ENCODE results near the gene EPHB2. TPM values are rescaled to one million over a fixed set of nuclear protein-coding genes. Genes with fewer than 3 reads are reported as not detected.
A peak's percentile ranks its signal among the peaks of the same experiment; 100 is the strongest.
"Not testable (repeated sequence)": the region's sequence is repeated elsewhere in the genome, so short reads cannot be mapped to it uniquely, and the experiment has no call there.

Gene EPHB2
- polyA plus RNA-seq, 4 donors = 10.8 to 15.9 (median 12.5) TPM

GRCh38 chr1:22921452-22922126 is 210.9 kb downstream of the EPHB2 start:
- DNase-seq (ENCODE audit: low read depth in 4 of 4, low spot score in 3 of 4) = no peak

DNA sequence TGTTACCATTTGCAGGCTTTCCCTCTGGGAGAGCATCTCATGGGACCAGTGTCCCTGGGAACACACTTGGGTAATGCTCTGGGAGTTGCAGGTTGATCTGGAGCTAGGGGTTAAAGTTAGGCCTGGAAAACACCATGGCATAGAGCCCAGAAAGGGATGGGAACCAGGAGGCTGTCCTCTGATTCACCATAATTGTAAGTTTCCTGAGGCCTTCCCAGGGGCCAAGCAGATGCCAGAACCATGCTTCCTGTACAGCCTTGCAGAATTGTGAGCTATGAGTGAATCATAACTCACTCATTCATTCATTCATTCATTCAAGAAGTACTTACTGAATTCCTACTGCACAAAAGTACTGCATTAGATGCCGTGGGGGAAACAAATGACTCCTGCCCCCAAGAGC is 212.0 kb downstream of the EPHB2 start:
- no peak for DNase-seq (ENCODE audit: low read depth in 4 of 4, low spot score in 3 of 4)

GRCh38 chr1:22925111-22925510 is 214.5 kb downstream of the EPHB2 start:
- no peak for DNase-seq (ENCODE audit: low read depth in 4 of 4, low spot score in 3 of 4)

DNA sequence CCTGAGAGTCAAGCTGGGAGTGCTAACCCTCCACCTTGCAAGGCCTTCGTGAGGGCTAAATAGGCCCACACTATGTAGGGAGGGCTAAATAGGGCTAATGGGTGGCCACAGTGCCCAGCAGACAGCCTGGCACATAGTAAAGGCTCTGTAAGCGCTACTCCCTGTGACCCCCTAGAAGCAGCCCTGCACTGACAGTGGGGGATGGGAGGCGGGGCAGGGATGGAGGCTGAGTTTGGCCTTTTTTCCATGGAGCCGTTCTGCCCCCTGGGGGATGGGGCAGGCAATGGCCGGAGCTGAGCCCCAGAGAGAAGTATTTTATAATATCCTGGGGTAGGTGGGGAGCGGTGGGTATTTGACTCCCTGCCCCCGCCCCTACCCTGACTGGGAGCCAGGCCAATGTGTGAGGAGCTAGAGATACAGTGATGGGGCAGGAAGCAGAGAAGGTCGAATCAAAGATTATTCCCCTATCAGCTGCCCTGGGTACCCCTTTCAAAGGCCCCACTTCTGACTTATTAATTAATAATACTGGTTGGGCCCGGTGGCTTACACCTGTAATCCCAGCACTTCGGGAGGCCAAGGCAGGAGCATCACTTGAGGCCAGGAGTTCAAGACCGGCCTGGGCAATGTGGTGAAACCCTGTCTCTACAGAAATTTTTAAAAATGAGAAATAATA is 219.7 kb downstream of the EPHB2 start:
- no peak for DNase-seq (ENCODE audit: low read depth in 4 of 4, low spot score in 3 of 4)

DNA sequence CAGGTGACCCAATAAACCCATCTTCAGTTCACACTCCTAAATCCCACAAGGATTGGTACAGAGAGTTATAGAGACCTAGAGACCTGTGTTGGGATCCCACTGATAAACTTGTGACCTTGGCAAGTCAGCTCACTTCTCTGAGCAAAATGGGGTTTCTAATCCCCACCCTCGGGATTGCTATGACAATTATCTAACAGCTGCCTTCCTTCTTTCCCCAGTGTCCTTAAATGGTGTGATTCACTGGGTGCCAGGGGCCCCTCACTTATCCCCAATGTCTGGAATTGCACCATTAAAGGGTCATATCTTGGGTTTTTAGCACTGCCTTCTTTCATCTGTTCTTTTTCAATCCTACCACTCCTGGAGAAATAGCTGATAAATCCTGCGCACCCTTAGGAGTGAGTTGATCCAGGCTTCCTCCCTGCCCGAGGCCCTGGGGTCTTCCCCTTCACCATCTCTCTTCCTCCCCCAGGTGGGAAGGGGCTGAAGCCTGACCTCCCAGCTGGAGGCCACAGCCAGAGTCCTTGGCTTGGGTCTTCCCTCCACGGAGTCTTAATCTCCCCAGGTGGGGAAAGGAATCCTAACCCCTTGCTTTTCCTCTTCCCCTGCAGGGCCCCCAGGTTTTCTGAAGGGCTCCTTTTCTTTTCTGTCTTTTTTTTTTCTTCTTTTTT is 222.3 kb downstream of the EPHB2 start:
- DNase-seq (ENCODE audit: low read depth in 4 of 4, low spot score in 3 of 4) = no peak

DNA sequence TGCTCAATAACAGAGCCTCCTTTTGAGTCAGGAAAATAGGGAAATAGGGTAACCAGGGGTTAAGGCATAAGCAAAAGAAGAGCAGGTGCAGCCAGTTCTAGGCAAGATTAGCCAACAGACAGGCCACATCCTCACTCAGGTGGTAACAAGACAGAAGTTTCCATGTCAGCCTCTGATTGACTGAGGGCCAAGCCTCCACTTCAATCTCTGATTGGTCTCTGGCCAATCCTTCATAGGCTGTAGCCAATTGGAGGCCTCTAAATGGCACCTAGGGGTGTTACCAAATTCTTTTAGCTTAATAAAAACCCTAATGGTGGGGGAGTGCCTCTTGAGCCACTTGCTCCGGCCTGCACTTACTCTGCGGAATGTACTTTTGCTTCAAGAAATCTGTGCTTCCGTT is 224.8 kb downstream of the EPHB2 start:
- no peak for DNase-seq (ENCODE audit: low read depth in 4 of 4, low spot score in 3 of 4)

DNA sequence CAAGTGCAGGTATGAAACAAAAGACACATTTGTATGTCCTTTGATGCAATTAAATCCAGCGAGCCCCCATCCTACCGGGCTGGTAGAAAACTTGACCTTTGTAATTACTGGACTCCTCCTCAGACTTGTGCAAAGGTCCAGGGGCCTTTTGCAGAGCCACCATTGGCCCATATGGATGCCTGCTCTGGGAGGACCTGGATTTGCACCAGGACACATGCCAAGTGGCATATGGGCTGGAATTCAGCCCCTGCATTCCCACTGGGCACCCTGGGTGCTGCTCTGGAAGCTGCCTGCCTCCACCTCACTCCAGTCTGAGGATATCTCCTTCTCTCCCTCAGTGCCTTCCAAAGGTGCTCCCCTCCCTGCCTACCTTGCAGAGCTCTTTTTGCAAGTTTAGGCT is 226.0 kb downstream of the EPHB2 start:
- DNase-seq (ENCODE audit: low read depth in 4 of 4, low spot score in 3 of 4) = no peak

GRCh38 chr1:22941257-22941656 is 230.6 kb downstream of the EPHB2 start:
- DNase-seq (ENCODE audit: low read depth in 4 of 4, low spot score in 3 of 4) = no peak

DNA sequence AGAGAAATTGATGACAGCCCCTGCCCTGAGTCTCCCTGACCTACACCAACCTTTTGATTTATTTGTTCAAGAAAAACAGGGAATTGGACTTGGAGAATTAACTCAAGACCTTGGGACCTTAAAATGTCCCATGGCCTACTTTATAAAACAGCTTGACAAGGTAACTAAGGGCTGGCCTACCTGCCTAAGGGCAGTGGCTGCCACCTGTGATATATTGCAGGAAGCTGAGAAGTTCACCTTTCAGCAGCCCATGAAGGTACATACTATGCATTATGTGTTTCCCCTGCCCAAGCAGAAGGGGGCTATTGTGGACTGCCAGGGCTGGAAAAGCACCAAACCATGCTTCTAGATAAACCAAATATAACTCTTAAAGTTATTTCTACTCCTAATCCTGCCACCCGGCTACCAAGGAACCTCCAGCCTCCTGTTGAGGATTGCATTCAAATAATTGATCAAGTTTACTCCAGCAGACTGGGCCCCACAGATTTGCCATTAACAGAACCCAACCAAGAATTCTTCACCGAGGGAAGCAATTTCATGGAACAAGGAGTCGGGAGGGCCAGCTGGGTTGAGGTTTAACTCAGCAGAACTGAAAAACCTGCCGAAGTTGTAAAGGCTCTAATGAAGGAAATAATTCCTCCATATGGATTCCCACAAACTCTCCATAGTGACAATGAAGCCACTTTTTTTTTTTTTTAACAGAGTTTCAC is 233.9 kb downstream of the EPHB2 start:
- DNase-seq (ENCODE audit: low read depth in 4 of 4, low spot score in 3 of 4) = peak in 1 of 4 donors; percentile 44

DNA sequence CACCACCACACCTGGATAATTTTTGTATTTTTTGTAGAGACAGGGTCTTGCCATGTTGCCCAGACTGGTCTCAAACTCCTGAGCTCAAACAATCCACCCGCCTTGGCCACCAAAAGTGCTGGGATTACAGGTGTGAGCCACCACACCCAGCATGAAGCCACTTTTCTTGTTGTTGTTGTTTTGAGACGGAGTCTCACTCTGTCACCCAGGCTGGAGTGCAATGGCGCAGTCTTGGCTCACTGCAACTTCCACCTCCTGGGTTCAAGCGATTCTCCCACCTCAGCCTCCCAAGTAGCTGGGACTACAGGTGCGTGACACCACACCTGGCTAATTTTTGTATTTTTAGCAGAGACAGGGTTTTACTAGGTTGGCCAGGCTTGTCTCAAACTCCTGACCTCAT is 234.5 kb downstream of the EPHB2 start:
- DNase-seq (ENCODE audit: low read depth in 4 of 4, low spot score in 3 of 4) = not testable (repeated sequence)

GRCh38 chr1:22949822-22950331 is 239.2 kb downstream of the EPHB2 start:
- DNase-seq (ENCODE audit: low read depth in 4 of 4, low spot score in 3 of 4) = no peak

DNA sequence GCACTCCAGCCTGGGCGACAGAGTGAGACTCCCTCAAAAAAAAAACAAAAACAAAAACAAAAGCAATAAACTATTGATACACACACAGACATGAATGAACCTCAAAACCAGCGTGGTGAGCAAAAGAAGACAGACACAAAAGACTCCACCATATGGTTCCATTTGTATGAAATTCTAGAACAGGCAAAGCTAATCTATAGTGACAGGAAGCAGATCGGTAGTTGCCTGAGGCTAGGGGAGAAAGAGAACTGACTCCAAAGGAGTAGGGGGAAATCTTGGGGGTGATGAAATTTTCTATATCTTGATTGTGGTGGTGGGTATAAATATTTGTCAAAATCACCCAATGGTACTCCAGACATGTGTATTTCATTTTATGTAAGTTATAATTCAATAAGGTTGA is 241.2 kb downstream of the EPHB2 start:
- no peak for DNase-seq (ENCODE audit: low read depth in 4 of 4, low spot score in 3 of 4)

GRCh38 chr1:22952694-22953056 is 242.0 kb downstream of the EPHB2 start:
- DNase-seq (ENCODE audit: low read depth in 4 of 4, low spot score in 3 of 4) = no peak

GRCh38 chr1:22953057-22953739 is 242.6 kb downstream of the EPHB2 start:
- DNase-seq (ENCODE audit: low read depth in 4 of 4, low spot score in 3 of 4) = no peak

DNA sequence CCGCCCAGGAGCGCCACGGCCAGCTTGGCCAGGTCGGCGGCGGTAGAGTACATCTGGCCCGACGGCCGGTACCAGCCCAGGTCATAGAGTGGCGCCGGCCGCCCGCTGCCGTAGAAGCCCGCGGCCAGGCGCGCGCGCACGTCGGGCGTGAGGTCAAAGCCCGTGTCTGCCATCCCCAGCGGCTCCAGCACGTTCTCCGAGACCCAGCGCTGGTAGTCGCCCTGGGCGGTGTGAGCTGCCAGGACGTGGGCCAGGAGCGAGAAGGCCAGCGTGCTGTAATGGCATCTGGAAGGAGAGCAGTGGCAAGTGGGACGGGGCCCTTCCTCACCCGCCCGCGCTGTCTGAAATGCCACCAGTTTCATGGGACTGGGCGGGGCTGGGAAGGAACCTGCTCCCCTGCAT is 243.1 kb downstream of the EPHB2 start:
- no peak for DNase-seq (ENCODE audit: low read depth in 4 of 4, low spot score in 3 of 4)

GRCh38 chr1:22955146-22955545 is 244.5 kb downstream of the EPHB2 start:
- no peak for DNase-seq (ENCODE audit: low read depth in 4 of 4, low spot score in 3 of 4)

DNA sequence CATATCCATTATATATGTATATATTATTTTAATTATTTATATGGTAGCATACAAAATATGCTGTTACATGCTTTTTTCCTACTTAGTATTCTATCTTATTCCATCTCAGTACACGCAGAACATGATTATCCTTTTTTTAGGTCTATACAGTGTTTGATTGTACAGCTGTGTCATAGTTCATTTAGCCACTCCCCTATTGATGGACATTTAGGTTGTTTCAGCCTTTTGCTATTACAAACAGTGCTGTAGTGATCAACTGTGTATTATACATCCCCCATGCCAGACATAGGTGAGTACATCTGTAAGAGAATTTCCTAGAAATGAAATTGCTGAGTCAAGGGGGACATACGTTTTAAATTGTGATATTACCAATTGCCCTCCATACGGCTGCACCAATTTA is 246.4 kb downstream of the EPHB2 start:
- no peak for DNase-seq (ENCODE audit: low read depth in 4 of 4, low spot score in 3 of 4)

DNA sequence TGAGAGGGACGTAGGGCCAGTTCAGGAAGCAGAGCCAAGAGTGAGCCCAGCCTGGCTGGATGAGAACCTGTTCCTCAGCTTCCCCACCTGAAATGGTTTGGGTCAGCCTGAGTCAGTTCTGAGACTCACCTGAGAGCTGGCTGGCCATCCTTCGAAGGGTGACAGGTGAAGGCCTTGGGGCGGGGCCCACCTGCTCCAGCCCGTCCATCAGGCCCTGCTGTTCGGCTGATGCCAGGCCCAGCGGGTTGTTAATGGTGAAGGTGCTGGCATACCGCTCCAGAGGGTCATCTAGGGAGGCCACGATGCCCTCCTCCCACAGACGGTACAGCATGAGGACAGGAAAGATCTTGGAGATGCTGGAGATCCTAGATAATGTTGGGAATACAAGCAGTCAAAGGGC is 247.9 kb downstream of the EPHB2 start:
- DNase-seq (ENCODE audit: low read depth in 4 of 4, low spot score in 3 of 4) = no peak

- no peak for DNase-seq (ENCODE audit: low read depth in 4 of 4, low spot score in 3 of 4)
Measured at GRCh38 chr1:22959545-22960360, 249.1 kb downstream of the EPHB2 start.

DNA sequence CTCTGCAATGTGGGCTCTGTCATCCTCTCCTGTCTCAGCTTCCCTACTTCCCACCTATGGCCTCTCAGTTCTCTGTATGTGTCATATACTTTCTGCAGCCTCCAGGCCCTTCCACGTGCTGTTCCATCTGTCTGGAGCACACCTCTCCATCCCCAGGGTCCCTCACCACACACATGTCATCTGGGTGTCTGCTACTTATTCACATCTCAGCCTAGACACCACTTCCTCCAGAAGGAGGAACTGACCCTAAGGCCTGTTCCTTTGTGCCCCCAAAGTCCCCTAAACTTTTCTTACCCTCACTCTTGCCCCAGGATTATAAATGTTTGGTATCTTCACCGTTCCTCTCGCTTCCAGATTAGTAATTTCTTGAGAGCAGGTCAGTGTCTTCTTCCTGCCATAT is 251.9 kb downstream of the EPHB2 start:
- no peak for DNase-seq (ENCODE audit: low read depth in 4 of 4, low spot score in 3 of 4)
